CD4-positive, alpha-beta T cell treated with Interleukin-10 for 1 hour (primary cell): ENCODE measurements around the gene UQCRC1.
A peak's percentile ranks its signal among the peaks of the same experiment; 100 is the strongest.

Source experiments
- DNase-seq: peaks from one replicate; pipeline ENCODE4 v3.0.0-alpha.2; 2020

Gene UQCRC1

GRCh38 chr3:48609088-48610005 is at the start of gene UQCRC1:
TSS of gene UQCRC1 (minus strand) at chr3:48609646. CDS start at chr3:48609620, 26 bp downstream.
- DNase-seq = peak; percentile 94

DNA sequence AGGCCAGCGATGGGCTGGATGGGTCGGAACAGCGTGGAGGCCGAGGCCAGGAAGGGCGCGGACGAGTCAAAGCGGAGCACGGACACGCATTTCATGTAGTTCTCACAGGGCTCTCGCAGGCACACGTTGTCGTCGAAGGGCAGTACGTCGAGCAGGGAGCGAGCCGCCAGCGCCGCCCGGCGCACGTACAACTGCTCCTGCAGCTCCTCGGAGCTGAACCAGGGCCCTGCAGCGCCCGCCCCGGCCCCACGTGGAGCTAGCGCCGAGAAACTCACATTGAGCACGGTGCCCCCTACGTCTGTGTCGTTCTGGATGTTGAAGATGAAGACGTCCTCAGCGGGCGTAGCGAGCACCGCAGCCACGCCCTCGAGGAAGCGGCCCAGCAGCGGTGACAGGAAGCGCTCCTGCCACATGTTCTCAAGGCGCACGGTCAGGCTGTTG is 47.4 kb upstream of the UQCRC1 start:
- peak; percentile 49 for DNase-seq

GRCh38 chr3:48656061-48656840 is 46.8 kb upstream of the UQCRC1 start:
- peak; percentile 89 for DNase-seq

DNA sequence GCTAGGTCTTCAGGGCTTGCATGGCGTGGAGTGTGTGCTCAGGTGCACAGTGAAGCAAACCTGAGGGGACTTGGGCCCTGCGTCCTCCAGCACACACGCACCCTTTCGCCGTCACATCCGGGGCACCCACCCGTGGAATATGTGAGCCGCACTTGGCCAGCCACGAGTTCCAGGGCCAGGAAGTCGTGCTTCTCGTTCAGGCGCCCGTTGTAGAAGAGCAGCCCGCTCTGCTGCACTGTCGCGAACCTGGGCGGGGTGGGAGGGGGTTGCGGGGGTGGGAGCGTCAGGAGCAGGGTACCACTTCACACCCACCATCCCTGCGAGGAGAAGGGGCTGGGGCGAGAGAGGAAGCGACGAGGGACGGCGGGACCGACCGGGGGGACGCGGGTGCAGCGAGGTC is 46.2 kb upstream of the UQCRC1 start:
- DNase-seq = peak; percentile 56

- DNase-seq = no peak
Measured at GRCh38 chr3:48655063-48655462, 45.6 kb upstream of the UQCRC1 start.

DNA sequence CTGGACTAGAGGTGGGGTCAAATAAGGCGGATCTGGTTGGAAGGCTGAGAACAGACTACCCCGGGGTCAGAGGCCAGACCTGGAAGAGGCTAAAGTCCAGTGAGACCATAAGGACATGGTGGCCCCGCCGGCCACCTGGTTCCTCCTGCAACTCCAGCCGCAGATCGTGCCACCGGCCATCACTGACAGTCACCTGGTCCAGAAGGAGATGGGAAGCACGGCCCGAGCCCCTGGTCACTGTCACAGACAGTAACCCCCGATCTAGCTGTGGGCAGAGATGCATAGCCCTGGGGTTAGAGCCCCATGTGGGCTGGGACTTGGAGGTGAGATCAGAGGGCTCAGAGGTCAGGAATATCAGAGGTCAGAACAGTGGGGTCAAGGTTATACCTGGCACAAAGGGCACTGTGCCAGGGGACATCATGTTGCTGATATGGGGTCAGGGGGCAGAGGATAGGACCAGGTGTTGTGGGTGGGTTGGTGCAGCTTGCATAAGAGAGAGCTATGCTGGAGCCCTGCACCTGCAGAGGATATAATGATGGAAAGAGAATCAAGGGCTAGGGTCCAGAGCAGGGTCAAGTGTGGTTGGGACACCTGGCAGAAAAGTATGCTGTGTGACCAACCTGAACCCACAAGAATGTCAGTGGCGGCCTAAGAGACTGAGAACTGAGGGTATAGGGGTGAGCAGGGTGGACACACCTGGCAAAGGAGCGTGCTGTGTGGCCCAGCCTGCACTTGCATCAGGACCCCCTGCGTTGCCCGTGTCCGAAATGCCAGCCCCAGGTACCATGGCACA is 43.7 kb upstream of the UQCRC1 start:
- DNase-seq = no peak

GRCh38 chr3:48651771-48652170 is 42.3 kb upstream of the UQCRC1 start:
- DNase-seq = no peak

- DNase-seq = no peak
Measured at GRCh38 chr3:48650723-48651122, 41.3 kb upstream of the UQCRC1 start.

DNA sequence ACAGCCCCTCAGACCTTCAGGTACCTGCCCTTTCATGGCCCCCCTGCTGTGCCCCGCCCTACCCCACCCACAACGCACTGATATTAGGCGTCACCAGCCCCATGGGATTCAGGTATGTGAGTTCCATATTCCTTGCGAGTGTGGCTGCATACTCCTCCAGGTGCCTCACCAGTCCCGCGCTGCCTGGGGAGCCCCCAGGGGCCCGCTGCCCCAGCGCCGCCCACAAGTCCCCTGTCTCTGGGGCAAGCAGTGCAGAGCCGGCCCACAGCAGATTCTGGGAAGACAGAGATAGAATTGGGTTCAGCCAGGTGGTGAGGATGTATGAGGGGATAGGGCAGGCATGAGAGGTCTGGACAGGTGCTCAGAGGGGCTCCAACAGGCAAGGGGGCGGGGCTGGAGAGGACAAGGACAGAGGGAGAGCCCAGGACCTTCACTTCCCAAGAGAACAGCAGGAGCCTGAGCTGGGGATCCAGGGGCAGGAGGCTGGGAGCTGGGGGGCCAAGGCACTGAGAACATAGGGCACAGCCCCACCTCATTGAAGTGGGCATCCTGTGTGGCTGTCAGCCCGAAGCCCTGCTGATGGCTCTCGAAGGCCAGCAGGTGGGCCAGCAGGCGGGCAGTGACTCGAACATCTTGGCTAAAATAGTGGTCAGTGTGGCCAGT is 38.9 kb upstream of the UQCRC1 start:
- DNase-seq = no peak

DNA sequence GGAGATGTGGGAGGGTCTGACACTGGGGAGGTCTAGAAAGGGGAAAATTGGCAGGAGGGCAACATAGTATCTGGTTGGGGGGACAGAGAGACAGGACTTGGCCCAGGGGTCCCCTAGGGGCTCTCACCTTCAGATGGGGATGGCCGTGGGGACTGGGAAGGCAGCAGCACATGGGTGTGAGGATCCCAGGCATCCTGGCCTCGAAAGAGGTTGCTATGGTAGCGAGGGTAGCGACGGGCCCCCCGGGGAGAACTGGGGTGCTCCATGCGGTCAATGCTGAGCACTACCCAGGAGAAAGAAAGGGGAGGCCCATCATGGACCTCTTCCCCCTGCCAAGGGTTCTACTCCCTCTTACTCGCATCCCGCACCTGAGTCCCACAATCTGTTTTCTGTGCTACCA is 38.3 kb upstream of the UQCRC1 start:
- no peak for DNase-seq

GRCh38 chr3:48644898-48645760 is 35.7 kb upstream of the UQCRC1 start:
- no peak for DNase-seq

DNA sequence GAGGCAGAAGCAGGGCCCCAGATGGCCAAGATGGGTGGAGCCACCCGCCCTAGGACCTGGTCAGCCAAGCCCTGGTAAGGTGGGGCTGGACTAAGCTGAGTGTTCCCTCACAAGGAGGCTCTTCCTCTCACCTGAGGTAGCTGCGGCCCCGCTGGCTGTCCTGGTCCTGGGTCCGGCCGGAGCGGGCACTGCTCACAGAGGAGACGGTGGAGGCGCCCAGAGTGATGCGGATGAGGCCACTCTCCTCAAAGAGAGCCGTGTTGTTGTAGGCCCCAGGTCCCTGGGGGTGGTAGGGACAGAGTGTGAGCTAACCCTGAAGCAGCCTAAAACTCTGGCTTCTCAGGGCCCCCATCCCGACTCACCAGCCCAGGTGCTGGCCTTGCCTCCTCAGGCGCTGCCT is 33.2 kb upstream of the UQCRC1 start:
- DNase-seq = no peak

DNA sequence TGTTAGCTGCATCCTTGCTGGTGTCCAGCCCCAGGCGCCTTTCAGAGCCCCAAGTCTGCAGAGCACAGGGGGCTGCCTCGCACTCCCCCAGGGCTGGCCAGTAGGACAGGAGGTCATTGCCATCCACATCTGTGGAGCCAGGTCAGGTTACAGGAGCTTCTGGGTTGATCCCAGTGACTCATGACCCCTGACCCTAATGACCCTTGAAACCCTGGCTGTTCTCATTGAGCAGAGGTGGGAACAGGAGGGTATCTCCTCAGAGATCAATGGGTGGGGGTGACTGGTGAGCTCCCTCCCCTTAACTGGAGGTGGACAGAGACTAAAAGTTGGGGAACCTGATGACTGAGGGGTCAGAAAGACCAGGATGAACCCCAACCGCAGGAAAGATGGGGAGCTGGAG is 31.9 kb upstream of the UQCRC1 start:
- no peak for DNase-seq

DNA sequence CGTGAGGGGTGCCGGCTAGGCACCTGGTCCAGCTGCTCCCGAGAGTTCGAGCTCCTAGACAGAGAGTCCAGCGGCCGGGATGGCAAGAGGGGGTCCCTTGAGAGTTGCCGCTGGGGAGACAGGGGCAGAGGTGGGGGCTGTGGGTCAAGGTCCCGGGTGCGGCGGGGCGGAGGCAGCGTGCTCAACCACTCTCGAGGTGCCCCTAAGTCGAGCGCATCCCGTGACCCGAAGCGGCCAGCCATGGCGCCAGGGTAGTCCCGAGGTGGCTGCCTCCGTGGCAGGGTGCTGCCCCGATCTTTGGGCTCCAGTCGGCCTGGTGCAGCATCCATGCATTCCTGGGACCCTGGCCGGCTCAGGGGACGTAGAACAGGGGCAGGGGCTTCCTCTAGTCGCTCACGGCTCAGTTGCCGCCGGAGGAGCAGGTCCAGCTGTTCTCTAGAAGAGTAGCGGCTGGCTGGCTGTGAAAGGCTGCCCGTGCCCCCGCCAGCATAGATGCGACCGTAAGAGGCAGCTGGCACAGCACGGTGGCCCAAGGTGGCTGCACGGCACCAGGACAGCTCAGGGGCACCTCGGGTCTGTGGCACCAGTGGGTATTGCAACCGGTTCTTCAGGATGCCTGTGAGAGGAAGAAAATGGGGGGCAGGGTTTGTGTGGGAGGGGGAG is 30.6 kb upstream of the UQCRC1 start:
- no peak for DNase-seq

- DNase-seq = no peak
Measured at GRCh38 chr3:48637305-48637704, 27.9 kb upstream of the UQCRC1 start.

- no peak for DNase-seq
Measured at GRCh38 chr3:48636149-48636655, 26.8 kb upstream of the UQCRC1 start.

- peak; percentile 93 for DNase-seq
Measured at GRCh38 chr3:48635222-48636021, 26.0 kb upstream of the UQCRC1 start, which contains the start of gene SLC26A6. TSS of gene SLC26A6 (minus strand) at chr3:48635461. CDS start at chr3:48635393, 68 bp downstream.

DNA sequence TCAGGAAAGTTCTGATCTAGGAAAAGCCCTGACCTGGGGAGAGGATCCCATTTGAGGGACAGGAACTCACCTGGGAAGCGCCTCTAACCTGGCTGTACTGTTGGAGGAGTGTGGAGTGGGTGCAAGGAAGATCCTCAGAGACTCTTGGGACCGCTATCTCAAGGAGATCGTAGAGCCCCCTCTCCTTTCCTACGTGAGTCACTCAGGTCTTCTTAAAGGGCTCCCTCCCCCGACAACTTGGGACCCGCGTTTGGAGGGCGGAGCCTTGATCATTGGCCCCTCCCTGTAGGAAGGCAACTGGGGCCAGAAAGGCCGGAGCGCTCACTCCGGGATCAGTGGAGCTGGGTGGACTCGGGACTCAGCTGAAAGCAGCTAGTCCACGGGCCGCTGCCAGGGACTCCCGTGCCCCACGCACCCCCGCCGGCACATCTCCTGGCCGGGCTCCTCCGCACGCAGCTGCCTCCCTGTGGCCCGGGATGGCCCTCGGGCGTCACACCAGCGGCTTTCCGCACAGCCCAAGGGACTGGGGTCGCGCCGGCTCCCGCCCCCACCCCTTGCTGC is 25.3 kb upstream of the UQCRC1 start:
- DNase-seq = peak; percentile 39

GRCh38 chr3:48633743-48634142 is 24.3 kb upstream of the UQCRC1 start:
- DNase-seq = no peak
